Rectal smooth muscle tissue (tissue), 1 donor: ENCODE data around the gene LRMDA.

Source experiments
- H3K27ac ChIP-seq: one replicate; pipeline ENCODE4 v1.7.0; 2013; ENCODE audit warnings: low read depth, low read length, inconsistent platforms
- H3K27me3 ChIP-seq: one replicate; pipeline ENCODE4 v1.7.0; 2013; ENCODE audit warnings: low read length; ENCODE audit not compliant: control insufficient read depth, insufficient read depth
- H3K36me3 ChIP-seq: one replicate; pipeline ENCODE4 v1.7.0; 2013; ENCODE audit warnings: low read length; ENCODE audit not compliant: control insufficient read depth, insufficient read depth
- H3K4me1 ChIP-seq: one replicate; pipeline ENCODE4 v1.7.0; 2013; ENCODE audit warnings: low read length; ENCODE audit not compliant: control insufficient read depth, insufficient read depth
- H3K4me3 ChIP-seq: one replicate; pipeline ENCODE4 v1.7.0; 2013; ENCODE audit warnings: low read length
- H3K9ac ChIP-seq: one replicate; pipeline ENCODE4 v1.7.0; 2013; ENCODE audit warnings: low read length

LRMDA gene

GRCh38 chr10:75448166-75448565 is 16.7 kb downstream of the LRMDA start:
- Histone ChIP-seq H3K27me3 (no peaks in the 10 kb centered on the region), H3K4me1 (no peaks in the 10 kb centered on the region), H3K36me3 (no peaks in the 10 kb centered on the region), H3K4me3 (no peak overlapping the region), H3K9ac (no peak overlapping the region), H3K27ac (no peak overlapping the region)

GRCh38 chr10:75449382-75450074 is 18.1 kb downstream of the LRMDA start:
- H3K27me3 ChIP-seq: no peaks in the 10 kb centered on the region

GRCh38 chr10:75450075-75450445 is 18.6 kb downstream of the LRMDA start:
- H3K4me1 ChIP-seq: no peaks in the 10 kb centered on the region
- no peak overlapping the region for H3K4me3 ChIP-seq

More at GRCh38 chr10:75449382-75450074, 18.1 kb downstream of the LRMDA start:
- Histone ChIP-seq H3K4me1 (no peaks in the 10 kb centered on the region), H3K9ac (no peak overlapping the region), H3K4me3 (no peak overlapping the region), H3K27ac (no peak overlapping the region), H3K36me3 (no peaks in the 10 kb centered on the region)

GRCh38 chr10:75450644-75451640 is 19.5 kb downstream of the LRMDA start:
- no peak overlapping the region for H3K27ac ChIP-seq
- H3K27me3 ChIP-seq: no peaks in the 10 kb centered on the region
- H3K36me3 ChIP-seq: no peaks in the 10 kb centered on the region
- H3K4me3 ChIP-seq: no peak overlapping the region
- H3K4me1 ChIP-seq: no peaks in the 10 kb centered on the region
- H3K9ac ChIP-seq: no peak overlapping the region

More at GRCh38 chr10:75450075-75450445, 18.6 kb downstream of the LRMDA start:
- no peak overlapping the region for H3K27ac ChIP-seq
- no peak overlapping the region for H3K9ac ChIP-seq
- H3K36me3 ChIP-seq: no peaks in the 10 kb centered on the region
- no peaks in the 10 kb centered on the region for H3K27me3 ChIP-seq

GRCh38 chr10:75451831-75452230 is 20.4 kb downstream of the LRMDA start:
- no peaks in the 10 kb centered on the region for H3K4me1 ChIP-seq
- H3K27me3 ChIP-seq: no peaks in the 10 kb centered on the region
- H3K36me3 ChIP-seq: no peaks in the 10 kb centered on the region
- peak overlapping the region; percentile 47 for H3K4me3 ChIP-seq
- H3K27ac ChIP-seq: peak overlapping the region; percentile 43
- no peak overlapping the region for H3K9ac ChIP-seq

- Histone ChIP-seq H3K27ac (no peak overlapping the region), H3K36me3 (no peaks in the 10 kb centered on the region), H3K4me3 (no peak overlapping the region), H3K9ac (no peak overlapping the region), H3K4me1 (no peaks in the 10 kb centered on the region), H3K27me3 (no peaks in the 10 kb centered on the region)
These were observed 21.6 kb downstream of the LRMDA start for GRCh38 chr10:75452997-75453396.

- Histone ChIP-seq H3K4me1 (no peaks in the 10 kb centered on the region), H3K9ac (no peak overlapping the region), H3K27me3 (no peaks in the 10 kb centered on the region), H3K36me3 (no peaks in the 10 kb centered on the region), H3K27ac (no peak overlapping the region), H3K4me3 (no peak overlapping the region)
These were observed 24.7 kb downstream of the LRMDA start for GRCh38 chr10:75456122-75456521.

- Histone ChIP-seq H3K36me3 (no peaks in the 10 kb centered on the region), H3K27ac (no peak overlapping the region), H3K9ac (no peak overlapping the region), H3K4me1 (peaks cover 7% of the 10 kb centered on the region), H3K4me3 (no peak overlapping the region), H3K27me3 (no peaks in the 10 kb centered on the region)
These were observed 28.6 kb downstream of the LRMDA start for GRCh38 chr10:75460059-75460458.

- Histone ChIP-seq H3K27ac (no peak overlapping the region), H3K36me3 (no peaks in the 10 kb centered on the region), H3K4me3 (no peak overlapping the region), H3K4me1 (peaks cover 14% of the 10 kb centered on the region), H3K9ac (no peak overlapping the region), H3K27me3 (no peaks in the 10 kb centered on the region)
These were observed 30.5 kb downstream of the LRMDA start for GRCh38 chr10:75461672-75462649.

GRCh38 chr10:75462865-75463264 is 31.4 kb downstream of the LRMDA start:
- Histone ChIP-seq H3K9ac (no peak overlapping the region), H3K4me1 (peaks cover 14% of the 10 kb centered on the region), H3K27me3 (no peaks in the 10 kb centered on the region)

GRCh38 chr10:75464478-75465449 is 33.3 kb downstream of the LRMDA start:
- Histone ChIP-seq H3K27ac (peak overlapping the region; percentile 52), H3K27me3 (no peaks in the 10 kb centered on the region), H3K9ac (no peak overlapping the region), H3K36me3 (no peaks in the 10 kb centered on the region), H3K4me3 (no peak overlapping the region), H3K4me1 (peaks cover 19% of the 10 kb centered on the region)

More at GRCh38 chr10:75462865-75463264, 31.4 kb downstream of the LRMDA start:
- no peaks in the 10 kb centered on the region for H3K36me3 ChIP-seq
- no peak overlapping the region for H3K27ac ChIP-seq
- H3K4me3 ChIP-seq: no peak overlapping the region
